ENCODE data around the gene LRRN3. TPM values are rescaled to one million over a fixed set of nuclear protein-coding genes. Genes with fewer than 3 reads are reported as not detected.

The LRRN3 gene
- total and polyA plus RNA-seq, 3 experiments from 2014 or later, result 18.8 to 101 (median 91.4) TPM

DNA sequence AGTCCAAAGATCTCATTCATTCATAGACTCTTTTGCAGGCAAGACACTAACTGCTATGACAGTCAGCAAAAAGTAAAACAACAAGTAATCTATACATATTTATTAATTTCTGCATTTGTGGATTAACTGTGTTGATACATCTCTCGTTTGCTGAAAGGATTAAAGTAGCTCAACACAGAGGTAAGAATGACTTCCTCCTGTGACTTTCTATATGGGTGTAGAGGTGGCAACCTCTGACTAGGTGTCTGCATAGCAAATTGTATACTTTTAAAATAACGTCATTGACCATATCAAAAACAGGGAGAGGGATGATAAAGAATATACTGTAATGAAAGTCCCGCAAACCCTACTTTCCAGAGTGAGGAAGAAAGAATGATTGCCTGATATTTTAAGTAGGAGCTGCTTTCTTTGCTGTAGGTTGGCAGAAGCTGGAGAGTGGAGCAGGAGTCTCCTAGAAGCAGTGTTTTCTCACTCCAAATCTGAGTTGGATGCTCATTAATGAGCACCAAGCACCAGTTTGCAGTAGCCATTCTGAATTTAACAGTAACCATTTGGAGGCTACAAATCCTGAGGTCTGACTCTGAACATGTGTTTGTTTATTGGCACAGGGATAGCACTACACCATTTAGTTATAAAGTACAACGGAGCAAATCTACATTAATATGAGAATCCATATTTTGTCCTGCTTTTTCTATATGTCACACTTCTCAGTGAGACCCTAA, 9.2 kb upstream of the LRRN3 start:
- peaks cover 38 to 71% (median 43%) of the 10 kb centered on the region in 3 donors for H3K4me1 Mint-ChIP-seq
- POLR2A ChIA-PET, result interaction anchor here (0.7 kb wide), 1 partner anchor 11 kb away, joined by 3 read pairs; no protein-coding TSS in a partner anchor

DNA sequence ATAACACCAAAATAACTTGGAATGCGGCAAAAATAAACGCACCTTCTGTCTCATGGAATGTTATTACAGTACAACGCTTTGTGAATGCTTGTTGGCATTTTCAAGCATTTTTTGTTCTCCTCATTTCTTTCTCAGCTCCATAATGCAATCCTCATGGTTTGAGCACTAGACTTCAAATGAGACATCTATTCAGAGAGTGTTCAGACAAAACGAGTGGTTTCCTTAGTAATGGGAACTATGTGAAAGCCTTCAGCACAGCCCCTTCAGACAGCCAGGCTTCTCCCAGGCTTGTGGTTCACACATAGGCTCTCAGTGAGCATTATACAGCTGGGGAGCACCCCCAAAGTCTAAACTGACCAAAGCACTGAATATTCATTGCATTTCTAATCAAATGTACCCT, 8.6 kb upstream of the LRRN3 start:
- Histone ChIP-seq H3K9me3 (ENCODE audit: low read length) (no peaks in the 10 kb centered on the region), H3K4me3 (ENCODE audit: low read length) (no peak overlapping the region), H3K27me3 (ENCODE audit: insufficient read depth, low read length, poor library complexity, severe bottlenecking) (no peaks in the 10 kb centered on the region), H3K27ac (ENCODE audit: low read depth, low read length) (no peak overlapping the region), H3K4me1 (ENCODE audit: insufficient read depth, low read length) (peaks cover 41% of the 10 kb centered on the region), H3K36me3 (ENCODE audit: insufficient read depth, low read length) (no peaks in the 10 kb centered on the region)
- ChIA-PET CTCF (interaction anchor here (0.6 kb wide), 1 partner anchor 164 kb away, joined by 3 read pairs; no protein-coding TSS in a partner anchor), POLR2A (no interaction called here)
- DNase-seq, result no peak
- peaks cover 0 to 3% (median 0%) of the 10 kb centered on the region in 3 donors for H3K36me3 Mint-ChIP-seq
- peak overlapping the region in 7 of 8 donors; percentile 19 to 91 (median 64) for H3K27ac Mint-ChIP-seq
- peaks cover 38 to 68% (median 43%) of the 10 kb centered on the region in 3 donors for H3K4me1 Mint-ChIP-seq
- H3K9me3 Mint-ChIP-seq, result no peaks in the 10 kb centered on the region
- H3K27me3 Mint-ChIP-seq, result no peaks in the 10 kb centered on the region
- peak overlapping the region in 5 of 7 donors; percentile 13 to 49 (median 29) for H3K4me3 Mint-ChIP-seq

More for the DNA sequence above, 9.2 kb upstream of the LRRN3 start:
- no peaks in the 10 kb centered on the region for H3K9me3 ChIP-seq (ENCODE audit: low read length)
- peak overlapping the region; percentile 11 to 91 (median 70) for H3K27ac Mint-ChIP-seq
- H3K36me3 Mint-ChIP-seq, result peaks cover 0 to 3% (median 0%) of the 10 kb centered on the region in 3 donors
- no peaks in the 10 kb centered on the region for H3K27me3 Mint-ChIP-seq
- H3K27me3 ChIP-seq (ENCODE audit: insufficient read depth, low read length, poor library complexity, severe bottlenecking), result no peaks in the 10 kb centered on the region
- CTCF ChIA-PET, result interaction anchor here (0.6 kb wide), 1 partner anchor 164 kb away, joined by 3 read pairs; no protein-coding TSS in a partner anchor
- no peaks in the 10 kb centered on the region for H3K36me3 ChIP-seq (ENCODE audit: insufficient read depth, low read length)
- H3K4me3 Mint-ChIP-seq, result peak overlapping the region in 6 of 7 donors; percentile 38 to 57 (median 50)
- H3K4me1 ChIP-seq (ENCODE audit: insufficient read depth, low read length), result peaks cover 41% of the 10 kb centered on the region
- no peaks in the 10 kb centered on the region for H3K9me3 Mint-ChIP-seq
- DNase-seq, result no peak
- no peak overlapping the region for H3K27ac ChIP-seq (ENCODE audit: low read depth, low read length)
- H3K4me3 ChIP-seq (ENCODE audit: low read length), result no peak overlapping the region

DNA sequence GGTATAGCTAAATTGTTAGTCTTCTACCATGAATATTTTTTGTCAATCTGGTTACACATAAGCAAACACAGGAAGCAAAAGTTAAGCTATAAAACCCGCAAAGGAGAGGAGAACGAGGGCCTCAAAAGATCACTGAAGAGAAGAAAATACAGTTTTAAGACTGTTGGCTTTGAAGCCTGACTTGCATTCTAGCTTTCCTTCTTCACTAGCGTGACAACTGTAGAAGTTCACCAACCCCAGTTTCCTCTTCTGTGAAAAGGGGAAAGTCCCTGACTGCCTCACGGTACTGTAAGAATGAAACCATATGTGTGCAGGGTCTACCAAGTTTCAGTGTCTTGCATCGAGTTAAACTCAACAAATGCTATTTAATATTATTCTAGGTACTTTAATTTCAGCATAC, 7.5 kb upstream of the LRRN3 start:
- Histone ChIP-seq H3K4me1 (ENCODE audit: insufficient read depth, low read length) (peaks cover 41% of the 10 kb centered on the region), H3K36me3 (ENCODE audit: insufficient read depth, low read length) (no peaks in the 10 kb centered on the region), H3K27me3 (ENCODE audit: insufficient read depth, low read length, poor library complexity, severe bottlenecking) (no peaks in the 10 kb centered on the region), H3K4me3 (ENCODE audit: low read length) (no peak overlapping the region), H3K9me3 (ENCODE audit: low read length) (no peaks in the 10 kb centered on the region), H3K27ac (ENCODE audit: low read depth, low read length) (no peak overlapping the region)
- Mint-ChIP-seq H3K4me3 (peak overlapping the region in 6 of 7 donors; percentile 41 to 67 (median 48)), H3K27ac (peak overlapping the region in 7 of 8 donors; percentile 57 to 94 (median 83)), H3K36me3 (peaks cover 0 to 3% (median 0%) of the 10 kb centered on the region in 3 donors), H3K9me3 (no peaks in the 10 kb centered on the region), H3K27me3 (peaks cover 0 to 1% of the 10 kb centered on the region in 2 donors), H3K4me1 (peaks cover 38 to 77% (median 48%) of the 10 kb centered on the region in 3 donors)
- ChIA-PET POLR2A (interaction anchor here (0.6 to 1.0 kb wide), 5 partner anchors 9 to 58 kb away, joined by 3 to 6 read pairs (median 3); no protein-coding TSS in a partner anchor), CTCF (interaction anchor here (0.8 to 1.3 kb wide), 4 partner anchors 9 to 54 kb away, joined by 4 to 5 read pairs (median 4); no protein-coding TSS in a partner anchor)
- peak in 3 of 5 donors; percentile 61 to 84 (median 70) for DNase-seq

DNA sequence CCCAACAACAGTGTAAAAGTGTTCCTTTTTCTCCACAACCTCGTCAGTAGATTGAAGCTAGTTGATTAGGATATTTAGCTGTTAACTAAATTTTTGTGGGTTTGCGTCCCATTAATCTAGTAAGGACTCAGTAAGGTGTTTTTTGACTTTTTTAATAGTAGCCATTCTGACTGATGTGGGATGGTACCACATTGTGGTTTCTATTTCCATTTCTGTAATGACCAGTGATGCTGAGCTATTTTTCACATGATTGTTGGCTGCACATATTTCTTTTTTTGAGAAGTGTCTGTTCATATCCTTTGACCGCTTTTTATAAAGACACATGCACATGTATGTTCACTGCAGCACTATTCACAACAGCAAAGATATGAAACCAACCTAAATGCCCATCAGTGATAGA, 5.6 kb upstream of the LRRN3 start:
- no peaks in the 10 kb centered on the region for H3K9me3 Mint-ChIP-seq
- H3K27ac ChIP-seq (ENCODE audit: low read depth, low read length), result no peak overlapping the region
- no peak overlapping the region for H3K4me3 ChIP-seq (ENCODE audit: low read length)
- H3K36me3 Mint-ChIP-seq, result peaks cover 0 to 3% (median 0%) of the 10 kb centered on the region in 3 donors
- CTCF ChIA-PET, result interaction anchor here (1.5 kb wide), 1 partner anchor 73 kb away, joined by 3 read pairs; no protein-coding TSS in a partner anchor
- H3K4me3 Mint-ChIP-seq, result no peak overlapping the region
- H3K4me1 Mint-ChIP-seq, result peaks cover 38 to 80% (median 51%) of the 10 kb centered on the region in 3 donors
- peak overlapping the region in 1 of 8 donors; percentile 12 for H3K27ac Mint-ChIP-seq
- no peaks in the 10 kb centered on the region for H3K9me3 ChIP-seq (ENCODE audit: low read length)
- DNase-seq, result no peak
- POLR2A ChIA-PET, result no interaction called here
- H3K27me3 Mint-ChIP-seq, result peaks cover 0 to 1% of the 10 kb centered on the region in 2 donors
- H3K36me3 ChIP-seq (ENCODE audit: insufficient read depth, low read length), result no peaks in the 10 kb centered on the region
- H3K4me1 ChIP-seq (ENCODE audit: insufficient read depth, low read length), result peaks cover 50% of the 10 kb centered on the region
- no peaks in the 10 kb centered on the region for H3K27me3 ChIP-seq (ENCODE audit: insufficient read depth, low read length, poor library complexity, severe bottlenecking)

DNA sequence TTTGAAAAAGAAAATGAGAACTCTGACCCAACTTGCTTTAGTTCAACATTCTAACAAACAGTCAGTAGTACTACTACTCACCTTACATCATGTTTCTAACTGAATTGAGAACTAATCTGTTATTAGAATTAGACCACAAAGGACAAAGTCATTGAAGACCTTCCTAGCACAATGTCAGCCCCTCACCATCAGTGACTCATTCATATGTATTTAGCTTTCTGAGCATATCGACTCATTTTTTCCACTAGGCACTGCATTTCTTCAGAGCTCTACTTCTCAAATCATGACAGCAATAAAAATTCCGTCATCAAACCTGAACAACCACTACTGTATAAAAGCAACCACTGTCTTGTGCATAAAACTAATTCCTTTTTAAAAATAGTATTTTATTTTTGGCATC, 4.4 kb upstream of the LRRN3 start:
- no peak overlapping the region for H3K27ac ChIP-seq (ENCODE audit: low read depth, low read length)
- POLR2A ChIA-PET, result no interaction called here
- Mint-ChIP-seq H3K36me3 (peaks cover 0 to 4% (median 3%) of the 10 kb centered on the region in 3 donors), H3K27ac (peak overlapping the region in 2 of 8 donors; percentile 13 to 78), H3K27me3 (peaks cover 0 to 1% of the 10 kb centered on the region in 2 donors), H3K9me3 (no peaks in the 10 kb centered on the region), H3K4me1 (peaks cover 37 to 71% (median 58%) of the 10 kb centered on the region in 3 donors), H3K4me3 (no peak overlapping the region)
- H3K9me3 ChIP-seq (ENCODE audit: low read length), result no peaks in the 10 kb centered on the region
- H3K36me3 ChIP-seq (ENCODE audit: insufficient read depth, low read length), result no peaks in the 10 kb centered on the region
- no peak overlapping the region for H3K4me3 ChIP-seq (ENCODE audit: low read length)
- no peak for DNase-seq
- H3K27me3 ChIP-seq (ENCODE audit: insufficient read depth, low read length, poor library complexity, severe bottlenecking), result no peaks in the 10 kb centered on the region
- CTCF ChIA-PET, result interaction anchor here (1.3 to 1.5 kb wide), 4 partner anchors 8 to 74 kb away, joined by 3 to 4 read pairs (median 4); no protein-coding TSS in a partner anchor
- peaks cover 47% of the 10 kb centered on the region for H3K4me1 ChIP-seq (ENCODE audit: insufficient read depth, low read length)

DNA sequence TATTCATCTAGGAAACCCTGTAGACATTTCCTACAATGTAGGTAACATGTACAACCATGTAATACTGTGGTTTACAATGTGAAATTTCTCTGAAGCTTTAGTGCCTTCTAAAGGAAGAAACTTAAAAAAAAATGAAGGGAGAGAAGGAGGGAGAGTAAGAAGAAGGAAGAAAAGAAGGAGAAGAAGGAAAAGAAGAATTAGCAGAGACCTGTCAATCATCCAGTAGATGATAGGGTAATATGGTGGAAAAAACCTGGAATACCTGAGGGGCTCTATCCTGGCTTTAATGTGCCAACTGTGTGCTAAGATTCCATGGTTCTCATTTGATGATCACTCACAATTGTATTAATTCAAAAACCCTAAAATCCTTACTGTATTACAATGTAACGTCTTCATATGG, 2.6 kb upstream of the LRRN3 start:
- H3K27ac Mint-ChIP-seq, result peak overlapping the region in 1 of 8 donors; percentile 64
- CTCF ChIA-PET, result no interaction called here

DNA sequence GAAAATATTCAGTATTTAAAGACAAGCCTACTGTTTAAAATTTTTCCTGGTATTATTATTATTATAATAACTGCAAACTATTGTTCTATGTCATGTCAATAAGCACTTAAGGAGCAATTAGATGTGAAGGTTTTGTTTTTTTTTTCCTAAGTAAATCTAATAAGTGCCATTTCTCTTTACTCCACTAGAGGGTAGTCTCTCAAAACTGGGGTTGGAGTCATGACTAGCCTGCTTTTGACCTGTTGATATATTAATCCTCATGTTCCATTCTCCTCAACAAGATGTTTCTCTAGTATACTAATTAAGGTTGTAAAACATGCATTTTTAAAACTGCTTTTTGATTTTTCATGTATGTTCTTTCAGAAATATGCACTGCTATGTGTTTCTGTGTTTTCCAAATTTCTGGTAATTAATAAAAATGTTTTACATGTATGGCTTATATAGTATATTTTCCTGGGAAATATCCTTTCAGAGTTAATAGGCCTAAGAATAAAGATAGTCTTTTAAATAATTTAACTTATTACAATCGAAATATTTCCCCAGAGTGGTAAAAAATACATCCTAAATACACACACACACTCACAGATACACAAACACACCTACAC, 1.0 kb upstream of the LRRN3 start:
- peaks cover 0 to 1% of the 10 kb centered on the region in 2 donors for H3K27me3 Mint-ChIP-seq
- Histone ChIP-seq H3K36me3 (ENCODE audit: insufficient read depth, low read length) (no peaks in the 10 kb centered on the region), H3K4me3 (ENCODE audit: low read length) (no peak overlapping the region), H3K27ac (ENCODE audit: low read depth, low read length) (no peak overlapping the region), H3K27me3 (ENCODE audit: insufficient read depth, low read length, poor library complexity, severe bottlenecking) (no peaks in the 10 kb centered on the region), H3K4me1 (ENCODE audit: insufficient read depth, low read length) (peaks cover 16% of the 10 kb centered on the region), H3K9me3 (ENCODE audit: low read length) (no peaks in the 10 kb centered on the region)
- H3K27ac Mint-ChIP-seq, result no peak overlapping the region
- H3K4me3 Mint-ChIP-seq, result peak overlapping the region in 1 of 7 donors; percentile 74
- H3K36me3 Mint-ChIP-seq, result peaks cover 0 to 31% (median 0%) of the 10 kb centered on the region in 3 donors
- peak in 1 of 5 donors; percentile 53 for DNase-seq
- peaks cover 13 to 49% (median 46%) of the 10 kb centered on the region in 3 donors for H3K4me1 Mint-ChIP-seq
- ChIA-PET CTCF (no interaction called here), POLR2A (interaction anchor here (0.7 kb wide), 3 partner anchors 46 to 448 kb away, joined by 5 to 10 read pairs (median 9); no protein-coding TSS in a partner anchor)
- no peaks in the 10 kb centered on the region for H3K9me3 Mint-ChIP-seq

More for the DNA sequence above, 2.6 kb upstream of the LRRN3 start:
- peaks cover 22 to 57% (median 56%) of the 10 kb centered on the region in 3 donors for H3K4me1 Mint-ChIP-seq
- peaks cover 30% of the 10 kb centered on the region for H3K4me1 ChIP-seq (ENCODE audit: insufficient read depth, low read length)
- H3K27ac ChIP-seq (ENCODE audit: low read depth, low read length), result no peak overlapping the region
- no peak for DNase-seq
- no peak overlapping the region for H3K4me3 Mint-ChIP-seq
- no peaks in the 10 kb centered on the region for H3K36me3 ChIP-seq (ENCODE audit: insufficient read depth, low read length)
- peaks cover 0 to 1% of the 10 kb centered on the region in 2 donors for H3K27me3 Mint-ChIP-seq
- no peaks in the 10 kb centered on the region for H3K9me3 Mint-ChIP-seq
- no peak overlapping the region for H3K4me3 ChIP-seq (ENCODE audit: low read length)
- POLR2A ChIA-PET, result no interaction called here
- H3K9me3 ChIP-seq (ENCODE audit: low read length), result no peaks in the 10 kb centered on the region
- H3K27me3 ChIP-seq (ENCODE audit: insufficient read depth, low read length, poor library complexity, severe bottlenecking), result no peaks in the 10 kb centered on the region
- peaks cover 0 to 18% (median 3%) of the 10 kb centered on the region in 3 donors for H3K36me3 Mint-ChIP-seq
